ENCODE data around the gene AVP.

GRCh38 chr20:3100480-3100879, 16.0 kb upstream of the AVP start:
- TF ChIP-seq CTCF (conservative IDR thresholded peaks at IDR 0.05; ENCODE audit: low read length), result no peak
- no peak for TF ChIP-seq EZH2phosphoT487 (IDR thresholded peaks at IDR 0.05; ENCODE audit: borderline replicate concordance, low read depth, low read length)

Measured in OCI-LY7 (cell line).